ENCODE measurements around the gene LHX2. TPM values are rescaled to one million over a fixed set of nuclear protein-coding genes. Genes with fewer than 3 reads are reported as not detected.

Gene LHX2
- total RNA-seq, 1 donor from 2014 or later: not detected

DNA sequence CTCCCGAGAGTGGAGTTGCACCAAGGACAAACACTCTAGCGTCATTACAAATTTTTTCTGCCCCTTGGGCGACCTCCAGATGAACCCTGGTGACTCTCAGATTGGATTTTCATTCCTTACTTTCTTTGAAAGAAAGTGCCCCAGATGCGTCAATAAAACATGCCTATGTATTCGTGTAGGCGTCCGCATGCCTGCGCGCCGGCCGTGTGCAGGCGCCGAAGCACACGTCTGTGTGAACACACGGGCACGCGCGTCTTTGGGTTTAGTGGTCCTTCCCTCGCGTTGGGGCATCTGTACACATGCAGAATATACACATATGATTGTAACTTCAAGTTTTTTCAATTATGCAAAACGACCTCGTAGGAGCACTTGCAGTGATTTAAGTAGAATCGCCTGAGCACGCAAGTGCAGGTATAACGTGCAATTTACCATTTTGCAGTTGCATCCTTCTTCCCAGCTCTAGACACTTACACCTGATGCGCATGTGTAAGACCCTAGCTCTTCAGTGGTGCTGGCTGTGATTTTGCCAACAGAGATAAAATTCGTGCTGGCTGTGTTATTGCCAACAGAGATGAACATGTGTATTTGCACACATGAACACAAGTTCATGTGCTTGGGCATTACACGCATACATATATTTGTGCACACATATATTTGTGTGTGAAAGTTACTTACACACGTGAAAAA lies 1.9 kb upstream of the LHX2 start:
- no peaks in the 10 kb centered on the region for H3K36me3 ChIP-seq (ENCODE audit: control insufficient read depth, insufficient read depth, low read length)
- TF ChIP-seq, protein P1, sequence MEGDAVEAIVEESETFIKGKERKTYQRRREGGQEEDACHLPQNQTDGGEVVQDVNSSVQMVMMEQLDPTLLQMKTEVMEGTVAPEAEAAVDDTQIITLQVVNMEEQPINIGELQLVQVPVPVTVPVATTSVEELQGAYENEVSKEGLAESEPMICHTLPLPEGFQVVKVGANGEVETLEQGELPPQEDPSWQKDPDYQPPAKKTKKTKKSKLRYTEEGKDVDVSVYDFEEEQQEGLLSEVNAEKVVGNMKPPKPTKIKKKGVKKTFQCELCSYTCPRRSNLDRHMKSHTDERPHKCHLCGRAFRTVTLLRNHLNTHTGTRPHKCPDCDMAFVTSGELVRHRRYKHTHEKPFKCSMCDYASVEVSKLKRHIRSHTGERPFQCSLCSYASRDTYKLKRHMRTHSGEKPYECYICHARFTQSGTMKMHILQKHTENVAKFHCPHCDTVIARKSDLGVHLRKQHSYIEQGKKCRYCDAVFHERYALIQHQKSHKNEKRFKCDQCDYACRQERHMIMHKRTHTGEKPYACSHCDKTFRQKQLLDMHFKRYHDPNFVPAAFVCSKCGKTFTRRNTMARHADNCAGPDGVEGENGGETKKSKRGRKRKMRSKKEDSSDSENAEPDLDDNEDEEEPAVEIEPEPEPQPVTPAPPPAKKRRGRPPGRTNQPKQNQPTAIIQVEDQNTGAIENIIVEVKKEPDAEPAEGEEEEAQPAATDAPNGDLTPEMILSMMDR (IDR thresholded peaks at IDR 0.05; ENCODE audit: insufficient read depth, low read length, severe bottlenecking): no peak
- H3K4me3 ChIP-seq (ENCODE audit: low read depth, low read length): no peak overlapping the region
- peaks cover 77% of the 10 kb centered on the region for H3K27me3 ChIP-seq (ENCODE audit: control insufficient read depth, insufficient read depth, low read length)
- FAIRE-seq: no peak
- DNase-seq (ENCODE audit: low read depth): no peak

DNA sequence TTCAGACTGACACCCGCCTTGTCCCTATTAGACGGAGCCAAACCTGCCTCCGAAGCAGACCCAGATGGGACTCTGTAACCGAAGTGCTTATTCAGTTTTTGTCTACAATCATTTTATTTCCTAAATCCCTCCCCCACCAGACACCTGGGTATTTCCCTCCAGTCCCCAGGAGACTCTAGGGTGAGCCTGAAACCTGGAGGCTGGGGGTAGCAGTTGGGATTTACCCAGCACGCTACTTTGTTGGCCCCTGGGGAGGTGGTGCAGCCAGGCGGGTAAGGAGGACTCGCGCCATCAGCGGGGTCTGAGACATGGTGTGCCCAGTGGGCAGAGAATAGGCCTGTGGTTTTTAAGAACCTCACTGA lies 1.3 kb upstream of the LHX2 start:
- TF ChIP-seq, protein P1 (IDR thresholded peaks at IDR 0.05; ENCODE audit: insufficient read depth, low read length, severe bottlenecking): no peak
- Histone ChIP-seq H3K36me3 (ENCODE audit: control insufficient read depth, insufficient read depth, low read length) (no peaks in the 10 kb centered on the region), H3K4me3 (ENCODE audit: low read depth, low read length) (no peak overlapping the region), H3K27me3 (ENCODE audit: control insufficient read depth, insufficient read depth, low read length) (peaks cover 78% of the 10 kb centered on the region)
- no peak for FAIRE-seq
- no peak for DNase-seq (ENCODE audit: low read depth)

DNA sequence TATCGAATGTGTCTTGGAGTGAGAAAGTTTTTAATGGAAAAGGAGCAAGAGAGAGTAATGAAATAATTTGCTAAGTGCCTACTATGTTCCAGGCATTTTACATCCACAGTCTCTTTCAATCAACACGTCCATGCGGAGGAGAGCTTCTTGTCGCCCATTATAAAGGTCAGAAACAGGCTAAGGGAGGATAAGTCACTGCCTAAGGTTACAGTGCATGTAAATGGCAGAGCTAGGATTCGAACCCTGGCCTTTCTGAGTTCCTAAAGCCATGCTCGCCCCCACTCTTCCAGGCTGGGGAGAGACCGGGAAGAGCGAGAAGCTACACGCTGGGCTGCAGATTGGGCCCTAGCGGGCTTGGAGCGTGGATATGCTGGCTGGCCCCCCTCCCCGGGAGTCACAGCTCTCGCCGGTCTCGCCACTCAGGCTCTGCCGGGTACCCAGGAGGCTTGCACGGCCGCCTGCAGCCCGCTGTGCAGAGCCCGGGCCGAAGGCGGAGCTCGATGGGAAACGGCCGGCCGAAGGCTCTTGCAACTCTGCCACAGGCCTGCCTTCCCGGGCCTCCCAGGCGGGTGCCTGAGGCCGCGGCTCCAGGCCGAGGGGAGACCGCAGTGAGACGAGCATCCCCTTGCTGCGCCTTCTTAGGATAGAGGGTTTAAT lies 775 bp upstream of the LHX2 start:
- Histone ChIP-seq H3K4me3 (ENCODE audit: low read depth, low read length) (no peak overlapping the region), H3K27me3 (ENCODE audit: control insufficient read depth, insufficient read depth, low read length) (peaks cover 78% of the 10 kb centered on the region), H3K36me3 (ENCODE audit: control insufficient read depth, insufficient read depth, low read length) (no peaks in the 10 kb centered on the region)
- TF ChIP-seq, protein P1 (IDR thresholded peaks at IDR 0.05; ENCODE audit: insufficient read depth, low read length, severe bottlenecking): no peak
- no peak for DNase-seq (ENCODE audit: low read depth)
- no peak for FAIRE-seq

DNA sequence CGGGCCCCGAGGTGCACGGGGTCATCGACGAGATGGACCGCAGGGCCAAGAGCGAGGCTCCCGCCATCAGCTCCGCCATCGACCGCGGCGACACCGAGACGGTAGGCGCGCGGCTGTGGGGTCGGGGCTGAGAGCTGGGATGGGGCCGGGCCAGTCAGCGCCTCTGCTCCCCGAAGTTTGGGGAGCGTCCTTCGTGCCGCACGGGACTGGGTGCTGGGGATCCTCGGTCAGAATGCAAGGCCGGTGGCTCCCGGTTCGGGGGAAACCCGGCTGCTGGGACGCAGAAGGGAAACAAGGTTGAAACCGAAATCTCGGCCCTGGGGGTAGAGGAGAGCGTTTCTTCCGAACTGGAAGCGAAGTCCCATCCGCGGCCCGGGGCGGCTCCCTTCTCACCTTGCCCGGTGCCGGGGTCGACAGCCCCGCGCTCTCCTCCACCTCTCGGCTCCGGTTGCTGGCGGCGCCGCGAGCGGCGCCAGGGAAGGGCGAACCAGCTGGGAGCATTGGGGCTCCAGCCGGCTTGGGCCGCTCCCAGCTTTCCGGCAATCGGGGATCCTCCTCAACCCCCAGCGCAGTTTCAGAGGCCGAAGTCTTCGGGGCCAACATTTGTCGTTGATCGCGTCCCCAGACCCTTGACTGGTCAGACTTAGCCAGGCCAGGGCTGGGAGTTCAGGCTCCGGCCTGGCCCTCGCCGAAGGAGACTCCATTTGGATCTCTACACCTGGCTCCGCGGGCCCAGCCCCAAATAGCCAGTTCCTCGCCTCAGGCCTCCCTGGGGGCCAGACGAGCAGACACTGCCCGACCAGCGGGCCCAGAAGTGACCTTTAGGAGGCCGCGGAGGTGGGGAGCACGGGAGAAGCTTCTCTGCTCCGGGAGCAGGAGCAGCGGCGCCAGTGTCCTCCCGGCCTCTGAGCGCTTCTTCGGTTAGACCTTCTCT lies 1.1 kb downstream of the LHX2 start:
- peaks cover 81% of the 10 kb centered on the region for H3K27me3 ChIP-seq (ENCODE audit: control insufficient read depth, insufficient read depth, low read length)
- no peak overlapping the region for H3K4me3 ChIP-seq (ENCODE audit: low read depth, low read length)
- TF ChIP-seq, protein P1 (IDR thresholded peaks at IDR 0.05; ENCODE audit: insufficient read depth, low read length, severe bottlenecking): no peak
- H3K36me3 ChIP-seq (ENCODE audit: control insufficient read depth, insufficient read depth, low read length): no peaks in the 10 kb centered on the region
- DNase-seq (ENCODE audit: low read depth) (no peak), FAIRE-seq (no peak)

DNA sequence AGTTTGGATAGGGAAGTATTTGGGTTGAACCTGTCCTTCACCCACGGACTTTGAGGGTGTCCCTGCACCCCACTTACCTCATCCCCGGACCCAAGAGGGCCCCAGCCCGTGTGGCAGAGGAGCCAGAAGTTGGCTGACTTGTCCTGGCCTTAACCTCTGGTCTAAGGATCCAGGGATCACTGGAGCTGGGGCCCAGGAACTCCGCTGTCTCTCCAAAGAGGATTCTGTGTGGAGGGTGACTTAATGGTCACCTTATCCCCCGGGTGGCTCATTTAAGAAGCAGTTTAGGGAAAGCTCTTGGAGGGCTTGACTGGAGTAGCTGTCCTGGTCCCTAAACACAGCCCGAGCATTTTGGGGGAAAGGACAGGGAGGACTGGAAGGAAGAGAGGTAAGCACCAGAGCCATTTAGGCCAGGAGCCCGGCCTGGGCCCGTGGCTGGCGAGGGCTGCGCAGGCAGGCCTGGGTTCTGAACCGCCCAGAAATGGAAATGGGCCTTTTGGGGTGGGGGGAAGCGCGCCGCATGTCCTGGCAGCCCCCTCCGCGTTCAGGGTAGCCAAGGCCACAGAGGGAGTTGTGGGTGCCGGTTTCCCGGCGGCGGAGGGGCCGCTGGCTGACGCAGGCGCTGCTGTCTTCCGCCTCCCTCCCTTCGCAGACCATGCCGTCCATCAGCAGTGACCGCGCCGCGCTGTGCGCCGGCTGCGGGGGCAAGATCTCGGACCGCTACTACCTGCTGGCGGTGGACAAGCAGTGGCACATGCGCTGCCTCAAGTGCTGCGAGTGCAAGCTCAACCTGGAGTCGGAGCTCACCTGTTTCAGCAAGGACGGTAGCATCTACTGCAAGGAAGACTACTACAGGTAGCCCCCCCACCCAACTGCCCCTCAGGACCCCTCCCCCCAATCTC lies 2.0 kb downstream of the LHX2 start:
- TF ChIP-seq, protein P1 (IDR thresholded peaks at IDR 0.05; ENCODE audit: insufficient read depth, low read length, severe bottlenecking): no peak
- FAIRE-seq (no peak), DNase-seq (ENCODE audit: low read depth) (no peak)
- H3K36me3 ChIP-seq (ENCODE audit: control insufficient read depth, insufficient read depth, low read length): no peaks in the 10 kb centered on the region
- no peak overlapping the region for H3K4me3 ChIP-seq (ENCODE audit: low read depth, low read length)
- H3K27me3 ChIP-seq (ENCODE audit: control insufficient read depth, insufficient read depth, low read length): peaks cover 78% of the 10 kb centered on the region

Measured in bronchial epithelial cell (primary cell).